Tibial nerve (tissue), 4 donors: ENCODE data around the gene RAB4B. TPM values are rescaled to one million over a fixed set of nuclear protein-coding genes. Genes with fewer than 3 reads are reported as not detected.

Source experiments
- DNase-seq, 2 donors: peaks; one replicate each; pipeline ENCODE4 v3.0.0-alpha.2; 2019; ENCODE audit warnings: low spot score in 2 of 2
- H3K27ac ChIP-seq, 4 donors: fragments of 200-600 bp; sonication (generic) in 3 of 4; one replicate each; pipeline ENCODE4 v1.5.1; 2017 to 2019; ENCODE audit warnings: mild to moderate bottlenecking in 1 of 4
- H3K27me3 ChIP-seq, 2 donors: fragments of 200-600 bp; sonication (generic) in 1 of 2; one replicate each; pipeline versions ENCODE4 v1.5.1 to v1.6.0; 2017 to 2019
- H3K36me3 ChIP-seq, 3 donors: fragments of 200-600 bp; sonication (generic); one replicate each; pipeline ENCODE4 v1.5.1; 2018 to 2019
- H3K4me1 ChIP-seq, 4 donors: fragments of 200-600 bp; sonication (generic) in 3 of 4; one replicate each; pipeline ENCODE4 v1.5.1; 2017 to 2019
- H3K4me3 ChIP-seq, 4 donors: fragments of 200-600 bp; sonication (generic) in 3 of 4; one replicate each; pipeline ENCODE4 v1.5.1; 2017 to 2019; ENCODE audit warnings: mild to moderate bottlenecking in 1 of 4, moderate library complexity in 1 of 4
- H3K9me3 ChIP-seq, 4 donors: fragments of 200-600 bp; sonication (generic) in 3 of 4; one replicate each; pipeline ENCODE4 v1.5.1; 2017 to 2019
- CTCF ChIP-seq, 5 experiments: fragments of 200-600 bp in 3 of 5; fragments of 450-650 bp in 2 of 5; sonication (generic) in 3 of 5; IDR thresholded peaks; one replicate each; pipeline ENCODE4 v1.5.1; 2016 to 2019; ENCODE audit warnings: antibody characterized with exemption in 5 of 5, mild to moderate bottlenecking in 3 of 5, moderate library complexity in 2 of 5
- EP300 ChIP-seq, 2 donors: sonication (generic); formaldehyde crosslinking; IDR thresholded peaks; one replicate each; pipeline ENCODE4 v1.6.1; 2017; ENCODE audit warnings: antibody characterized with exemption in 2 of 2, mild to moderate bottlenecking in 1 of 2
- POLR2A ChIP-seq, 2 donors: fragments of 450-650 bp; IDR thresholded peaks; one replicate each; pipeline ENCODE4 v1.6.1; 2017; ENCODE audit warnings: antibody characterized with exemption in 2 of 2, mild to moderate bottlenecking in 2 of 2, moderate library complexity in 2 of 2
- WGBS, 2 donors: methylation state at CpG; one replicate each; pipeline ENCODE4 v1.1.5; 2018; 5-methylcytosine and 5-hydroxymethylcytosine counted together
- total RNA-seq, 4 donors: library from RNA; depleted of rRNA; stranded (reverse); fragments of >200 nt; gene quantifications; one replicate each; pipeline ENCODE4 v1.1.0, GENCODE V29; 2016

RAB4B gene
- total RNA-seq, 4 donors from 2014 or later: 38.3 to 66.6 (median 52.0) TPM

- H3K36me3 ChIP-seq: peaks cover 0 to 38% (median 0%) of the 10 kb centered on the region in 3 donors
- no peaks in the 10 kb centered on the region for H3K27me3 ChIP-seq
- no peak for DNase-seq
- TF ChIP-seq CTCF (IDR thresholded peaks at IDR 0.05) (peak in 1 of 5 experiments; percentile 12), EP300 (IDR thresholded peaks at IDR 0.05) (no peak), POLR2A (IDR thresholded peaks at IDR 0.05) (no peak)
- H3K4me3 ChIP-seq: no peak overlapping the region
- H3K27ac ChIP-seq: peak overlapping the region in 3 of 4 donors; percentile 47 to 73 (median 50)
- H3K4me1 ChIP-seq: peaks cover 0 to 56% (median 7%) of the 10 kb centered on the region in 4 donors
- WGBS, 2 donors: 64 to 67% methylated on average over 16 to 17 of the region's 17 CpGs
- H3K9me3 ChIP-seq: no peaks in the 10 kb centered on the region
These were observed 33.3 kb upstream of the RAB4B start for GRCh38 chr19:40744554-40745401.

- Histone ChIP-seq H3K9me3 (no peaks in the 10 kb centered on the region), H3K27ac (peak overlapping the region in 3 of 4 donors; percentile 47 to 73 (median 50)), H3K27me3 (no peaks in the 10 kb centered on the region), H3K4me1 (peaks cover 0 to 53% (median 9%) of the 10 kb centered on the region in 4 donors), H3K4me3 (no peak overlapping the region), H3K36me3 (peaks cover 0 to 32% (median 0%) of the 10 kb centered on the region in 3 donors)
- 65 to 66% methylated on average over 7 of the region's 7 CpGs for WGBS, 2 donors
- TF ChIP-seq POLR2A (IDR thresholded peaks at IDR 0.05) (no peak), EP300 (IDR thresholded peaks at IDR 0.05) (no peak), CTCF (IDR thresholded peaks at IDR 0.05) (no peak)
- no peak for DNase-seq
These were observed 32.7 kb upstream of the RAB4B start for GRCh38 chr19:40745402-40745780.

GRCh38 chr19:40747536-40747935, 30.5 kb upstream of the RAB4B start:
- H3K4me3 ChIP-seq: no peak overlapping the region
- peak overlapping the region in 2 of 4 donors; percentile 32 to 68 for H3K27ac ChIP-seq
- peaks cover 0 to 44% (median 15%) of the 10 kb centered on the region in 4 donors for H3K4me1 ChIP-seq
- TF ChIP-seq POLR2A (IDR thresholded peaks at IDR 0.05): no peak
- TF ChIP-seq EP300 (IDR thresholded peaks at IDR 0.05): no peak
- TF ChIP-seq CTCF (IDR thresholded peaks at IDR 0.05): no peak
- peaks cover 0 to 14% (median 0%) of the 10 kb centered on the region in 3 donors for H3K36me3 ChIP-seq
- no peaks in the 10 kb centered on the region for H3K9me3 ChIP-seq
- H3K27me3 ChIP-seq: no peaks in the 10 kb centered on the region
- 82 to 91% methylated on average over 7 of the region's 7 CpGs for WGBS, 2 donors
- no peak for DNase-seq

- Histone ChIP-seq H3K27me3 (no peaks in the 10 kb centered on the region), H3K36me3 (peaks cover 0 to 13% (median 0%) of the 10 kb centered on the region in 3 donors), H3K9me3 (no peaks in the 10 kb centered on the region), H3K4me1 (peaks cover 0 to 58% (median 26%) of the 10 kb centered on the region in 4 donors), H3K27ac (peak within 1 kb of the TSS; percentile 85 to 97 (median 92)), H3K4me3 (peak within 1 kb of the TSS; percentile 78 to 85 (median 80))
- TF ChIP-seq EP300 (IDR thresholded peaks at IDR 0.05) (peak; percentile 92 to 96), POLR2A (IDR thresholded peaks at IDR 0.05) (peak; percentile 85 to 93), CTCF (IDR thresholded peaks at IDR 0.05) (peak in 2 of 5 experiments; percentile 30 to 35)
- WGBS, 2 donors: 0 to 1% methylated on average over 41 to 42 of the region's 43 CpGs
- DNase-seq: peak; percentile 99 to 100
These were observed 27.8 kb upstream of the RAB4B start, which contains the start of gene ACTMAP for GRCh38 chr19:40750058-40750873. Gene ACTMAP (minus strand): TSS chr19:40750477. CDS start chr19:40749803, 674 bp downstream.
